ENCODE measurements around the gene STK4. TPM values are rescaled to one million over a fixed set of nuclear protein-coding genes. Genes with fewer than 3 reads are reported as not detected.

STK4 gene
- 11.9 and 12.4 TPM in 2 replicates for total RNA-seq

DNA sequence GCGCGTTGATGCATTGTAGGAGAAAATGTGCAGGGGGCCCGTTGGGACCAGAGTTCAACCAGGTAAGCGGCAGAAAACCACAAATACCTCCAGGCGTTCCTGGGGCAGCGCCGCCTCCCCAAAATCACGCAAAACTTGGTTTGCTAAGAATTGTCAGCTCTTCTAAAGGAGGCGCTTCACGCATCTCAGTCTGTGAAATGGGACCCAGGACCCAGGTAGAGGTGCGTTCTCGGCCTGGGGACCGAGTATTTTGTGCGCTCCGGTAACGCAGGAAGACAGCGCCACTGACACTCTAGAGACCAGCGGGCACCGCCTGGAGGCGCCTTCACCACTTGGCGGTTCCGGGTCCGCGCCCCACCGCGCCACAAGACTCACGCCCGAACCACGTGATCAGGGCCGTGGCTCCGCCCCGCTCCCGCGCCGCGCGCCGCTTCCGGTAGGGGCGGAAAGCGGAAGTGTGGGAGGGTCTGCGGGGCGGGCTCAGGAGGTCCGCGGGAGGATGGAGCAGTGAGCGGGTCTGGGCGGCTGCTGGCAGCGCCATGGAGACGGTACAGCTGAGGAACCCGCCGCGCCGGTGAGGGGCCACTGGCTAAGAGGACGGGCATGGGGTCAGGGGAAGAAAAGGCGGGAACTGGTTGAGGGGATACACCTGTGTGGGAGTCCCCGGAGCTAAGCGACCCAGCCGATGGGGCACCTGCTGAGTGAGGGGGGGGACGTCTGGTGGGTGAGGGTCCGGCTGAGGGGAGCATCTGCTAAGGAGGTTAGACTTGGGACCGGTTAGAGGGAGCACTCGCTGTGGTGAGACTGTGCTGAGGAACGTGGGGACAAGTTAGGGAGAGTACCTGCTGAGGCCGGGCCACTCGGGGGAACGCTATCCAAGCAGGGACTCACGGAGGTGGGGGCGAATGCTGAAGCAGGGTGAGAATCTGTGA, at the start of gene STK4:
STK4 (plus strand) TSS at position 483 of the 932 bp plus-strand sequence; CDS start at position 540, 57 bp downstream.

DNA sequence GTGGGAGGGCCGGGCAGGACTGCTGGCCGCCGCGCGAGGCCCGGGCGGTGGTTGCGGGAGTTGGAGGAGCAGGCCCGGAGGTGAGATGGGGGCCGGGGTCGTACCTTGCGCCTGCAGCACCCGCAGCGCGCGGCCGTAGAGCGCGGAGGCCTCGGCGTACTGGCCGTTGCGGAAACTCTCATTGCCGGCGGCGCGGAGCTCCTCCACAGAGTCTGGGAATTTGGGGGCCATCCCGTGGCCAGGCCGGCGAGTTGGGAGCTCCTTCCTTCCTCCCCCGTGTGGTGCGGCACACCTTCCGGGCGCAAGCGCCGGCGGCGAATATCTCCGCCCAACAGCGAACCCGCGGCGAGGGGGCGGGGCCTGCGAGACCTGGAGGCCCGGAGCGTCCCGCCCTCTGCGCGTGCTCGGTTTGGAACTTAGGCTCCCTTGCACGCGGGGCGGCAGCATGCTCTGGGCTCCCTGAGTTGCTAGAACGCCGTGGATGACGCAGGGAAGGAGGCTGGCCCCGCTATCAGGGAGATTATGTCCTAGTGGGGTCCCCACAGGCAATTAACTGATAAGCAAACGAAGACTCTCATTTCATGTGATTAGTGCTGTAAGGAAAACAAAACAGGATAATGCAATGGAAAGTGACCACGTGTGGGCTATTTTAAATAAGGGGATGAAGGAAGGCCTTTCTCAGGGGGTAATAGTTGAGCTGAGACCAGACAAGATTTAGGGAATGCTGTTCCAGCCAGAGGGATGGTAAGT, 6.0 kb upstream of the STK4 start, which contains the start of gene TOMM34:
TOMM34 (minus strand) TSS at position 295 of the 750 bp plus-strand sequence; CDS start at position 231, 64 bp downstream.

DNA sequence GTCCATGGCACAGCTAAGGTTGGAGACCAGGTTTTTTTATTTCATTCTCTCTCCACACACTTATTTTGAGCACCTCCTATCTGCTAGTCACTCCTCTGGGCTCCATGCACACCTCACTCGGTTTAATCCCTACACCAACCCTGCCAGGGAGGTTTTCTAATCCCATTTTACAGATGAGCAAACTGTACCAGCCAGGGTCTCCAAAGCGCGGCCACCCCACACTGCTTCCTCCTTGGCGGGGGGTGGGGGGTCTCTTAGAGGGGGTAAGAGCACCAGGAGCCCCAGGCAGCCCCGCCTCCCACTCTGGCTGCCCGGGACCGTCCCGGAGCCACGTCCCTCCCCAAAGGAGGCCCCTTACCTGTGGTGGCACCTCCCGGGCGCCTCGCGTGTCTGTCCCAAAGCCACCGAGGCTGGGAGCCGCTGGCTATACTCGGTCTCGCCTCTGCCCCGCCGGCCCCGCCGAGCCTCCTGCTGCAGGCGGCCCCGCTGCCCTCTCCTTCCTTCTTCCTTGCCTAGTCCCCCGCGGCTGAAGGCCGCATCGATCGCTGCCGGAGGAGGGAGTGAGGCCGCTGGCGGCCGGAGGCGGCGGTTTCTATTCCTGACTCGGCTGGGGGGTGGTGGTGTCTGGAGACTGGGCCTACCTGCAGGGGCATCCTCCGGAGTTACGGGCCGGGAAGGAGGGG, 134.4 kb downstream of the STK4 start, which contains the start of gene KCNS1:
KCNS1 (minus strand) TSS at position 565 of the 683 bp plus-strand sequence. CDS start 1,891 bp downstream, outside the sequence.

DNA sequence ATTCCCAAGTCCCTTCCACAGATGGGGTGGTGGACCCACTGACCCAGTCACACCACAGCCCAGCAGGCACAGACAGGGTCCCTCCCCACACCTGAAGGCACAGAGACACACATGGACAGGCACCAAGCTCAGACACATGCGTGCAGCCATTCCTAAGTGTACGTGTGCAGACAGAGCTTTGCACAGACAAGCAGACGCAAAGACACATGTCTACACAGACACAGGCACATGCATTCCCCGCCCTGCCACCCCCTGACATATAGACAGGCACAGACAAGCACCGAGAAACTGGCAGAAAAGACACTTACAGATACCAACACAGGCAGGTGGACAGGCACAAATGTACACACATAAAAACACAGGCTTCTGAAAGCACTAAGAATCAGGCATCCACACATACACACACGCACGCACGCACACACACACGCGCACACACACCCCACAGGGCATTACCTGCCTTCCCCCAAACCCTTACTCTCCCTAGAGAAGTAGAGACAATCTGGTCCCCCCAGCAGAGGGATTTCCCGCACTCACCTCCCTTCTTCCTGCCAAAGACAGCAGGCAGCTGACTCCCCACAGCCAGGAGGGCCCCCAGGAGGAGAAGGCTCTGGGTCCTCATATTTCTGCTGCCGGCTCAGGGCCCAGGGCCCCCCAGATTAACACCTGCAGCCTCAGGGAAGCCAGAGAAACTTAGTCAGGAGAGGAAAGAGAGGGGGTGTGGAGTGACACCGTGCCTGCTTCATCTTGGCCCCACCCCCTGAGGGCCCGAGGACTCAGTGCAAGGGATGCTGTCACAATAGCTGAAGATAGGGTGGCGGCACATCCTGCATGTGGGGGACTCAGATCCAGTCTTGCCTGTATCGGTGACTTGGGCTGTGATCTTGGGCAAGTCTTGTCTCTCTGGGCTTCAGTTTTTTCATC, 148.4 kb downstream of the STK4 start, which contains the start of gene WFDC5:
WFDC5 (minus strand) TSS at position 710 of the 921 bp plus-strand sequence; CDS start at position 619, 91 bp downstream.

DNA sequence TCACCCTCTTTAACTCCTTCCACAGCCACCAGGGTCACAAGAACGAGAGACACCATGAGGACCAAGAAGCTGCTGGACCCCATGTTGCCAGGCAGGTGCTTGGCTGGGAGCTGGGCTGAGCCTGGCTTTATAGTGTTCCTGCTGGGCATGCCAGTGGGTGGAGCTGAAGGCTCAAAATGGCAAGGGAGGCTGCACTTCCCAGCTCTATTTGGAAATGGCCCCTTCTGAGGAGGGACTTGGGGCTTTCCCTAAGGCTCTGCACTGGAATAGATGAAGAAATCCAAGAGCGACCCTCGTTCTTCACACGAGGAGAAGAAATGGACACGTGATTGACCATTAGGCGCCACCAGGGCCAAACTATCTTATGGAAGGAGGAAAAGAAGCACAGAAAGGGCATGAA, 158.1 kb downstream of the STK4 start, which contains the start of gene WFDC12:
WFDC12 (minus strand) TSS at position 101 of the 400 bp plus-strand sequence; CDS start at position 83, 18 bp downstream.

Other genes starting within 250 kb of the STK4 start
- gene KCNK15, start 220.6 kb upstream of the STK4 start, total RNA-seq: not detected in 2 replicates
- not detected in 2 replicates for gene RIMS4, start 156.0 kb upstream of the STK4 start, total RNA-seq
- 91.9 and 99.2 TPM in 2 replicates for gene YWHAB, start 80.8 kb upstream of the STK4 start, total RNA-seq
- gene PABPC1L, start 56.5 kb upstream of the STK4 start, total RNA-seq: 10.1 TPM in 2 replicates
- gene TOMM34, start 6.1 kb upstream of the STK4 start, total RNA-seq: 73.4 and 75.0 TPM in 2 replicates
- gene KCNS1, start 134.6 kb downstream of the STK4 start, total RNA-seq: 0.30 and 0.34 TPM in 2 replicates
- not detected in 2 replicates for gene WFDC5, start 148.7 kb downstream of the STK4 start, total RNA-seq
- not detected in 2 replicates for gene WFDC12, start 158.0 kb downstream of the STK4 start, total RNA-seq
- gene PI3, start 208.4 kb downstream of the STK4 start, total RNA-seq: not detected in 2 replicates
- not detected in 2 replicates for gene SEMG1, start 240.5 kb downstream of the STK4 start, total RNA-seq